Stimulated activated CD4-positive, alpha-beta T cell treated with anti-CD3 and anti-CD28 coated beads, Interleukin-4, amount 100 ng/mL, for 24 hours (primary cell): Measurements from ENCODE around the gene ABCC3.

Experiments
- DNase-seq: peaks from one replicate; pipeline ENCODE4 v3.0.0-alpha.2; 2020

Gene ABCC3

DNA sequence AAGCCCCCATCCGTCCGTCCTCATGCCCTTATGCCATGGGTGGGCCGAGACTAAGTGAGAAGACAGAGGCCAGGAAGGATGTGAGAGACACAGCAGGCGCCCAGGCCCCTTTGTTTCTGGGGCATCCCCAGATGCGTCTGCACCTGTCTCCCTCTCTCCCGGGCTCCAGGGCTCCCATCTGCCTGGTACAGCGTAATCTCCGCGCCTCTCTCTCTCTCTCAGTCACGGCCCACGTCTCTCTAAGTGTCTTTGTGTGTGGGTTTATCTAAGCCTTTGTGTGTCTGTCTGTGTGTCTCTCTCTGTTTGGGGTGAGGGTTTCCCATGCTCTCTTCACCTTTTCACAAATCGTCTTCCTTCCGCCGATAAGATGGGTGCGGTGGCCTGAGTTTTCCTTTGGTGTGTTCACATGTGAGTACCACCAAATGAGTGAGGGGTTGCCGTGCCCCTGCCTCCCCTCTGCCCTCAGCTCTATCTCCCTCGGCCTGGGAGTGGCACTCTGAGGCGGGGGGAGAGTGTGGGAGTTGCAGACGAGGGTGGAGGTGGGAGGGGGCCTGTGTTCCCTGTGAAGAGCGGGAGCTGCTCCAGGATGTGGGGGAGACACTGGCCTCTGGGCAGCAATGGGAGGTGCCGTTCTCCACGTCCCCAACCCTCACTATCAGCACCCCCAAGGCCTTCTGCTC lies 25.8 kb upstream of the ABCC3 start:
- no peak for DNase-seq

DNA sequence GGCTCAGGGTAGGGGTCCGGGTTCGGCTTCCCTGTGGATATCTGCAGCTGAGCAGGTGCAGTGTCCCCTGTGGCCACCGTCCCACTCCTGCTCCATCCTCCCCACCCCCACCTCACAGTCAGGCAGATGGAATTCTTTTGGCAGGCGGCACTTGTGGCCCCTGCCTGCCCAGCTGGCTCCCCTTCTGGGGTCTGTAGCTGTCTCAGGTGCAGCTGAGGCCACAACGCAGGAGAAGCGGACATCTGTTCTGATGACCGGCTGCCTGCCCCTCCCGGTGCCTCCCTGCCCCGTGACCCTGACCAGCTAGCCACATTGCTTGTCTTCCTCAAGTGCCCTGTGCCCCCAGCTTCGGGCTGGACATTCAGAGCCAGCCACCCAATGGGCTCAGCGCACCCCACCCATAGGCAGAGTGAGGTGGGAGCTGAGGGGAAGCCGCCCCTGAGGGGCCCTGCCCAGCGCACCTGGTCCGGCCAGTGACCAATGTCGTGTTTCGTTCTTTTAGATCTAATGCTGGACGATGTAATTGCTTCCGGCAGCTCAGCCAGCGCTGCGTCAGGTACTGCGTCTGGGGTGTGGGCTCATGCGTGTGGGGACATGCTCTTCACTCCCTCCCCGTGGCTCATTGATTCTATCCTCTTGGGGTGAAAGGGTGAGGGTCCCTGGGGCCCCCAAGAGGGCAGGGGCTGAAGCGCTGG lies 25.2 kb upstream of the ABCC3 start:
- no peak for DNase-seq

DNA sequence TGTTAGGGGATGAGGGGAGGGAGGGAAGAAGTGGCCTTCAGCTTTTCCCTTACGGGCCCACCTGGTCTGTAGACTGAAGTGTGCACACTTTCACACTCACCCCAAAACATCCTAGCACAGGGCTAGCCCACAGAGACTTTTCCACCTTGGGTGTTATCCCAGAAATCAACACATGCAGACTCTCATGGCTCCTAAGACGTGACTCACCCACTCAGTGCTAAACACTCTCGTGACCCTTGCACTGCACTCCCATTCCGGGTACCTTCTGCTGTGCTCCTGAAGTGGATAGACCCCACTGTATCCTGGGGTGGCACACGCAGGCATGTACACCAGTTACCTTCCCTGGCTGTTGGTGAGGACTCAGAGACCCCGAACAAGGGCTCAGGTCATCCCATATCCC lies 23.0 kb upstream of the ABCC3 start:
- DNase-seq = no peak

DNA sequence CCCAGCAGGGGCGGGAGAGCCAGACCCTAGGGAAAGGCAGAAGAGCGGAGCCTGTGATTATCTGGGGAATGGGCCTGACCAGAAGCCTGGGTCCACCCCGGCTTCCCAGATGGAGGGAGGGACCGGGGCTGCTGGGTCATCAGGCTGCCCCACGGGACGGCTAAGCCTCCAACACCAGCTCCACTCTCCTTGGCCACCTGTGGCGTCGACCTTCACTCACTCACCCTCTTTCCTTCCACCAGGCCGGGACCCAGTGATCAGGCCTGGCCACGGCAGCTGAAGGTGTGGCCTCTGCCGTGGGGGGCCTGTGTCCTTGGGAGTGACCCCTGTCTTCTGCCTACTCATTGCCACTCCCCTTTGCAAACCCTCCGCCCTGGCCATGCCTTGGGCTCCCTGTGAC lies 22.4 kb upstream of the ABCC3 start:
- DNase-seq = no peak

DNA sequence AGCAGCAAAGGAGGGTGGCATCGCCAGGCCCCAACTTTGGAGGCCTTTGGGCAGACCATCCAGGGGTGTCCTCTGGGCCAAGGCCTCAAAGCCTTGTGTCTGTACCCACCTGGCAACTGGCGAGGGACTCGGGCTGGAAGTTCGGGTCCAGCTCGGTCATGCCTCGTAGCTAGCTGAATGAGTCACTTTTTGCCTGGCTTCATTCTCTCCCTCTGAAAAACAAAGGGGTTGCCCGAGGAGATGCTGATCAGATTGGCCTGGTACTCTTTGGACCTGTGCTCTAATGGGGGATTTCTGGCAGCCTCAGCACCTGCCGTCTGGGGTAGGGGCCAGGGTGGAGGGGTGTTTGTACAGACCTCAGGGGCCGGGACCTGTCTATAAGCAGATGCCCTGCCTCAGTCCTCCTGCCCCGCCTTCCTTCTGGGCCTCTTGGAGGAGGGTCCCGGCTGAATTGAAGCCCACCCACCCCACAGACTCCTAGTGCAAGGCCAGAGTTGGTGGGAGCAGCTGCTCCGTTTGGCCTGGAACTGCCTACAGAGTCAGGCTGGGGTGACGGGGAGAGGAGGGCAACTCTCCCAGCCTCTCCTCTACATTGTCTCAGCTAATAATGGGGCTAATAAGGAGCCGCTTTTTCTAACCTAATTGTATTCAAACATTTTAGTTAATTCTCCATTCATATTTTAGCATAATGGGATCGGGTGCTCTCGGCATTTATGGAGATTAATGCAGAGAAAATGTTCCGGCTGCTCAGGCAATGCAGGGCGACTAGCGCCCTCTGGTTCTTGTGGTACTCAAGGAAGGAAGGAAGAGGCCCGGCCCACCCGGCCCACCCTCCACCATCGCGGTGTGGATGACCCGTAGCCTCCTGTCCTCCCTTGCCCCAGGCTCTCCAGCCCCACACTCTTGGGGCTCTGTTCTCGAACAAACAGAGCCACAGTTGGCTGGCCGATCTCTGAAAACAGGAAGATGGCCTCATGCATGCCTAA lies 21.4 kb upstream of the ABCC3 start:
- no peak for DNase-seq

DNA sequence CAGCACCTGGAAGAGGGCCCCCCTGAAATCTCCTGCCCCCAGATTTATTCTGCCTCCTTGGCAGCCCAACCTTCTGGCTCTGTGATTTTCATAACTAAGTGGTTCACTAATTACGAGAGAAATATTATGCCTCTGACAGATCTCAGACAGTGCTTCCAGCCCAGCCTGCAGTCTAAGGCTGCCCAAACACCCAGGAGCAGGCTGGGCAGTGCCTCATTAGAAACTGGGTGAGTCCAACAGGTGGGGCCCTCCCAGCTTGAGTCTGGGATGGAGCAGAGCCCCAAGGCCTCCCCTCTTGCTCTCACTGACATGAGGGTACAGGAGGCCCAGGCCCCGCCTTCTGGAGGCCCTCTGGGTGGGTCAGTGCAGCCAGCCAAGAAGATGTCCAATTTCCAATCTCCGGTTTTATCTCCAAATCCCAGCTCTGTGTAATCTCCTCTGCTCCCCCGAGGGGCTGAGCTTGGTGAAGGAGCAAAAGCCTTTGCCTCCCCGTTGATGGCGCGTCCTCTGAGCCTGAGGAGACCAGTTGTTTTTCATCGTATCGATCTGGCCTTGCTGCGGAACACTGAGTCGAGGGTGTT lies 20.1 kb upstream of the ABCC3 start:
- no peak for DNase-seq

DNA sequence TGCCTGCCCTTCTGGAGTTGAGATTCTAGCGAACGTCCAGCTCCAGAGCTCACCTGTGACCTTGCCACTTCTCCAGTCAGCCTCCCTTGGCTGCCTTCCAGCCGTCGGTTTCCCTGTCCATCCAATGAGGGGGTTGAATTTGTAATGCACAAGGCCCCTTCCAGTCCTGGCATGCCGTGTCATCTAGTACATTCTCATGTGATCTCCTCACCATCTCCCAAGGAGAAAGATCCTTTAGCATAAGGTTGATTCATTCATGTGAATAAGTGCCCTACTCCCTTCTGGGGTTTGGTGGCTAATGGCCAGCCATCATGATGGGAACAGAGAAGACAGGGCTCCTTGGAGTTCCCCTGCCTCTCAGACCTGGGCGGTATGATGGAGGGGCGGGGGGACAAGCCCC lies 18.9 kb upstream of the ABCC3 start:
- DNase-seq = no peak

DNA sequence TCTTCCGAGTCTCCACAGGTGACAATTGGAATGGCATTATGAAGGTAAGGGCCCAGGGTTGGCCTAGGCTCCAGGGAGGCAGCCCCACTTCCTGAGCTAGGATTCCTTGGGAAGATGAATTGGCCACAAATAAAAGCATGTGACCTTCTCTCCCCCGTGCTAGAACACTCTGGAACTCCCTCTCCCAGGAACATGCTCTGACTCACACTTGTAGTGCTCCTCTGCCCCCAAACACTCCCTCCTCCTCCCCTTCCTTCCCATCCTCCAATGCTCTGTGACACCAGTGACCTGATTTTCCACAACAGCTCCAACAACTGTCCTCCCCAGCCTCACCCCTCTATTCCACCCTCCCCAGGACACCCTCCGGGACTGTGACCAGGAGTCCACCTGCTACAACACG lies 16.4 kb upstream of the ABCC3 start:
- DNase-seq = no peak

DNA sequence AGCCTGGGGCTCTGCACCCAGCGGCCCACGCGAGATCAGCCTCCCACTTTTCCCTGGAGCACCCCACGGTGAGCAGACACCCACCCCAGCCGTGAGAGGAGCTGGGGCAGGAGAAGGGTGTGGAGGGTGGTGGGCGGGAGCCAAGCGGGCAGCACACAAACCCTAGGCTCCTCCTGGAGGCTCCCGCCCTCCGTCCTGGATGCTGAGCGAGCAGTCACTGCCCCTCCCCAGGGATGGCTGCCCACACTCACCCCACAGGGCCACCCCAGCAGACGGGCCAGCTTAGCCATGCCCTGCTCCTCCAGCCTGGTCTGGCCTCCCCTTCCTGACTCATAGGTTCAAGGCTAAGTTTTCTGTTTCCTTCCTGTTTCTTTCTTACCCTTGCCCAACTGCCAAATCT lies 15.7 kb upstream of the ABCC3 start:
- no peak for DNase-seq

DNA sequence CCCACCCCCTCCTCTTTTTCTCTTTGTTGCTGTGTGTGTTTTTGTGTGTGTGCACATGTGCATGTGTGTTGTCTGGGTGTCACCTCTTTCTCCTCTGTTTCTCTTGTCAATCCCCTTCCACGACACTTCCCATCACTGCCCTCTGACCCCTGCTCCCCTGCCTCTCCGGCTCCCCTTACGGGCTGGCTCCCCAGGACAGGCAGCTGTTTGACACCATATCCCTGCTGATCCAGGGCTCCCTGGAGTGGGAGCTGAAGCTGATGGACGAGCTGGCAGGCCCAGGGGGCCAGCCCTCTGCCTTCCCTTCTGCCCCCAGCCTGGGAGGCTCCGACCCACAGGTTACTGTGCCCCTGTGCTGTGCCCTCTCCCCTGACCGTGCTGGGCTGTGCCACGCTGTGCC lies 15.2 kb upstream of the ABCC3 start:
- no peak for DNase-seq

DNA sequence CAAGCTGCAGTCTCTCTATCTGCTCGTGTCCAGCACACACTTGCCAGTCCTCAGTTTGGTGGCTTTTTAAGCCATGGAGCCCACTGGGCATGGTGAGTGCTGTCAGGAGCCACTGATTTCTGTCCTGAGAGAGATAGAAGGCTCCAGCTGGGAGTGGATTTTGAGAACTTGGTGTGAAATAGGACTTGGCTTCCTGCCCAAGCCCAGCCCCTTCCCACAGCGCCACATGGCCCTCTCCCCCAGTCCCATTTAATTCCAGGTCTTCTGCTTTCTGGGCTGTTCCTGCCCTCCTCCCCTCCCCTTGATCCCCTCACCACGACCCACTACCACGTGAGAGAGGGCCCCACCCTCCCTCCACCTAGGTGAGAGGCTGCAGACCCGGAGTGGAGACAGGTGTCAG lies 14.4 kb upstream of the ABCC3 start:
- no peak for DNase-seq

DNA sequence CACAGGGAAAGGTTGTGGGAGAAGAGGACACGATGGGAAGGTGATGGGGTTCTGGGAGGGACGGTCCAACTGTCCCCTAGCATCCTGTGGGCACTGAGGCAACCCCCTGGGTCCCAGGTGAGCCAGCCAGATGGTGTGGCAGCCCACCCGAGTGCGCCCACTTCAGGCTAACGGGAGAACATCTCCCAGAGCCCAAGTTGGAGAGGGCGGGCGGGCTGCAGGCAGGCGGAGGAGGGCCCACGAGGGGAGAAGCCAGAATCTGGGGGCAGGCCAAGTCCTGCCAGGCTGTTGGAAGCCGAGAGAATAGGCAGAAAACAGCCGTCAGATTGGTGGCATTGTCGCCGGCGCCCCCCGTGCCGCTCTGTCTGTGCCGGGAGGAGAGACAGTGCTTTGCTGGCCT lies 13.8 kb upstream of the ABCC3 start:
- DNase-seq = no peak

DNA sequence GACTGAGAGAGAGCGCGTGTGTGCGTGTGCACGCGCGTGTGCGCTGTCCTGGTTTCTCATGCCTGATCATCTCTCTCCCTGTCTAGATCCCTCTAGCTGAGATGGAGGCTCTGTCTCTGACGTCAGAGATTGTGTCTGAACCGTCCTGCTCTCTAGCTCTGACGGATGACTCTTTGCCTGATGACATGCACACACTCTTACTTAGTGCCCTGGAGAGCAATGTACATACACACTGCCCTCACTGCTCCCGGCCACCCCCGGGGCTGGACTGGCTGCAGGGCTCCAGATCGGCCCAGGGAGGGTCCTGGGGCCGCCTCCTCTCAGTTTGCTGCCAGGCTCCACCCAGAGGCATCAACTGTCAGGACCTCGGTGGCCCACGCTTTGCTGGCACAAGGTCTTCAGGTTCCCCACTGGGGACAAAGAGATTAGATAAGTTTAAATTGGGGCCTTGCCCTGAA lies 13.1 kb upstream of the ABCC3 start:
- DNase-seq = no peak

DNA sequence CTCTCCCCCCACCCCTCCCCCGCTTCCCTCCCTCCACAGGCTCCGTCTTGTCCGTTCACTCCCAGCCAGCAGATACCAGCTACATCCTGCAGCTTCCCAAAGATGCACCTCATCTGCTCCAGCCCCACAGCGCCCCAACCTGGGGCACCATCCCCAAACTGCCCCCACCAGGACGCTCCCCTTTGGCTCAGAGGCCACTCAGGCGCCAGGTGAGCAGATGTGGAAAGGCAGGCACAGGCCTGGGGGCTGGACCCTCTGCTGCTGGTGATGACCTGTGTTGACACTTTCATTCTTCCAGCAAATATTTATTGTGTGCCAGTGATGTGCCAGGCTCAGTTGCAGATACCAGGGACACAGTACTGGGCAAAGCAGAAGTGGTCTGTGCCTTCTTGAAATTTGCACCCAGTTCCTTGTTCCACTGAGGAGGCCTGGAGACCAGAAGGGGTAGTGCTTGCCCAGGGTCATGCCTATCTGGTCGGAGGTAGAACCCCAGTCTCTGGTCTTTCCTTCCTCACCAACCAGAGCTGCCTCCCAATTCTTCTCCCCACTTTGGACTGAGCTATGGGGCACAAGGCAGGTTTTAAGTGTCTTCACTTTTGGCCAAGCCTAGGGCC lies 10.3 kb upstream of the ABCC3 start:
- DNase-seq = no peak

DNA sequence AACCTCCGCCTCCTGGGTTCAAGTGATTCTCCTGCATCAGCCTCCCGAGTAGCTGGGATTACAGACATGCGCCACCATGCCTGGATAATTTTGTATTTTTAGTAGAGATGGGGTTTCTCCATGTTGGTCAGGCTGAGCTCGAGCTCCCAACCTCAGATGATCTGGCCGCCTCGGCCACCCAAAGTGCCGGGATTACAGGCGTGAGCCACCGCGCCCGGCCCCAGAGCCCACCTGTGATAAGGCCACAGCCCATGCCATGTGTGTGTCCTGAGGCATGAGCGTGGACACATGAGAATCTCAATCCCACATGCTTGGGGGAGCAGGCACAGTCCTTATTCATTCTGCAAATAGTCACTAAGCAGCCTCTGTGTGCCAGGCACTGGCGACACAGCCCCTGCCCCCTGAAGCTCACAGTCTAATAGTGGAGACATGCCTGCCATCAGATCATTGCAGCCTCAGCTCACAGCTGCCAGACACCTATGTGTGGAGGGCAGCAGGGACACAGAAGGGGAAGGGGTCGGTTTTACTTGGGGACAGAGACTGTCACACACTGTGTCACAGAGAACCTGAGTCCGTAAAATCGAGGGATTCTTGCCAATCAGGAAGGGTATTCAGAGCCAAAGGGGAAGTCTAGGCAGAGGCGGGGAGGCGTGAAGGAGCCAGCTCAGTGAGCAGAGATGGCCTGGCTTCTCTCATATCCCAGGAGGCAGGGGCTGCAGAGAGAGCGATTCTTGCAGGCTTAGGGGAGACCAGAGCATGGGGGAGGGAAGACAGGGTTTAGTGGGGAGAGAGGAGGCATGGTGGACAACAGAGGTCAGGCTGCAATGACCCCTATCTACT lies 9.4 kb upstream of the ABCC3 start:
- DNase-seq = no peak

DNA sequence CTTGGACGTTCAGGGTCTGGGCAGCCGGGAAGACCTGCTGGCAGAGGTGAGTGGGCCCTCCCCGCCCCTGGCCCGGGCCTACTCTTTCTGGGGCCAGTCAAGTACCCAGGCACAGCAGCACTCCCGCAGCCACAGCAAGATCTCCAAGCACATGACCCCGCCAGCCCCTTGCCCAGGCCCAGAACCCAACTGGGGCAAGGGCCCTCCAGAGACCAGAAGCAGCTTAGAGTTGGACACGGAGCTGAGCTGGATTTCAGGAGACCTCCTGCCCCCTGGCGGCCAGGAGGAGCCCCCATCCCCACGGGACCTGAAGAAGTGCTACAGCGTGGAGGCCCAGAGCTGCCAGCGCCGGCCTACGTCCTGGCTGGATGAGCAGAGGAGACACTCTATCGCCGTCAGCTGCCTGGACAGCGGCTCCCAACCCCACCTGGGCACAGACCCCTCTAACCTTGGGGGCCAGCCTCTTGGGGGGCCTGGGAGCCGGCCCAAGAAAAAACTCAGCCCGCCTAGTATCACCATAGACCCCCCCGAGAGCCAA lies 8.6 kb upstream of the ABCC3 start:
- DNase-seq = peak; percentile 65

DNA sequence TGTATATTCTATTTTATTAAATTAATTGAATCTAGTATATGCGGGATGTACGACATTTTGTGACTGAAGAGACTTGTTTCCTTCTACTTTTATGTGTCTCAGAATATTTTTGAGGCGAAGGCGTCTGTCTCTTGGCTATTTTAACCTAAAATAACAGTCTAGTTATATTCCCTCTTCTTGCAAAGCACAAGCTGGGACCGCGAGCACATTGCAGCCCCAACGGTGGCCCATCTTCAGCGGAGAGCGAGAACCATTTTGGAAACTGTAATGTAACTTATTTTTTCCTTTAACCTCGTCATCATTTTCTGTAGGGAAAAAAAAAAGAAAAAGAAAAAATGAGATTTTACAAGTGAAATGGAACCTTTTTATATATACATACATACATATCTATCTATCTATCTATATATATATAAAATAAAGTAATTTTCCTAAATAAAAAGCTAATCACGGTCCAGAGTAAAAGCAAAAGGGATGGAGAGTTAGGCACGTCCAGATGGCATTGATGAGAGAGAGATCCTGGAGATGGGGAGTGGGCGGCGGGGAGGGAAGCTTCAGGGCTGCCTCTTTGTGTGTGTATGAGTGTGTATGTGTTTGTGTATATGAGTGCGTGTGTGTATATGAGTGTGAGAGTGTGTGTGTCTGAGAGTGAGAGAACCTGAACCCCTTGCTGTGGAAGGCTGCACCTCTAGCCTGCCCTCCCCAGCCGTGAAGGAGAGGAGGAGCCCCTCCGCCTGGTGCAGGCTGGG lies 7.5 kb upstream of the ABCC3 start:
- no peak for DNase-seq

DNA sequence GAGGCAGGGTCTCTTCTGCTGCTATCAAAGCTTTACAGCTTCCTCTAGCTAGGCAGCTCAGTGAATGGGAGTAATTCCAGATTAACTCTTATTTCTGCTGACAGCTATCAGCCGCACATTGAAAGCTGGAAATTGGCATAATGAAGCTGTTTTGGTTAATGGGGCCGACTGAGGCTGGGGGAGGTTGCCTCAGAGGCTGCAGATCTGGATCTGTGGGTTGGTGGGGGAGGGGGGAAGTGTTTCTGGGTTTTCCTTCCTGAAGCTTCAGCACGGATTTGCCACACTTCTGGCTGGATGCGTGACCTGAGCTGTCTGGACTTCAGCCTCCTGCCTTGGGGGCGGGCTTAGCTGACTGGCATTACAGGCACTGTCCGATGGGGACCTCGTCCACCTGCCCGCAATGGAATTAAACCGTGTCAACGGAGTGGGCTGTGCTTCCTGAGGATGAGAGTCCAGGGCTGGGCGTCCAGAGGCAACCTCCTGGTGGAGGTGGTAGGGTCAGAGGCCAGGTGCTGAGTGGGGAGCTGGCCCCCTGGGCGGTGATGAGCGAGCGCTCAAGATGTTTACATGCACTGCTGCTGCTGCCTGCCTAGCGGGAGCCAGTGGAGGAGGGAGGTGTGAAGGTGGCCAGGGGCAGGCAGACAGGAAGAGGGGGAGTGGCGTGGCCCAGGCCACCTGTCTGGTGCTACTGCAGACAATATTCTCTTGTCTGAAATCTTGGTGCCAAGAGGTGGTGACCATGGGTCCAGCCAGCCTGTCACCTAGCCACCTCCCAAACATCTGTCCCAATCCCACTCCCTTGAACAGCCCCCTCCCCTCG lies 6.7 kb upstream of the ABCC3 start:
- DNase-seq = no peak

DNA sequence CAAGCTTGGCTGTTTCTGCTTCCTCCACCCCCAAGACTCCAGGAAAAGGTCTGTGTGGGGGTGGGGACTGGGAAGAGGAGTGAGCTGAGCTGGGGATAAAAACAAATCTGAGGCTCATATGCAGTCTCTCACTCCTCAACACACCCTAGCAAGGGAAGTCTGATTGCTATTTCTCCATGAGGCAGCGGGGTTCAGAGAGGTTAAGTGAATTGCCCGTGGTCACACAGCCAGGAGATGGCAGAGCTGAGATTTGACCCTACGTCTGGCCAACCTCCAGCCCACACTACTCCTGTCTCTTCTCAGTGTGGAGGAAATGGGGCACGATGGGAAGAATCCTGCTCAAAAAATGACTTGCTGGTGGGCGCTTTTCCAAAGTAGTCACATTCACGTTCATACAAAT lies 4.8 kb upstream of the ABCC3 start:
- no peak for DNase-seq
